ENCODE results near the gene SPRN.
"Not testable (repeated sequence)": the region's sequence is repeated elsewhere in the genome, so short reads cannot be mapped to it uniquely, and the experiment has no call there.

SPRN gene, protein sequence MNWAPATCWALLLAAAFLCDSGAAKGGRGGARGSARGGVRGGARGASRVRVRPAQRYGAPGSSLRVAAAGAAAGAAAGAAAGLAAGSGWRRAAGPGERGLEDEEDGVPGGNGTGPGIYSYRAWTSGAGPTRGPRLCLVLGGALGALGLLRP

DNA sequence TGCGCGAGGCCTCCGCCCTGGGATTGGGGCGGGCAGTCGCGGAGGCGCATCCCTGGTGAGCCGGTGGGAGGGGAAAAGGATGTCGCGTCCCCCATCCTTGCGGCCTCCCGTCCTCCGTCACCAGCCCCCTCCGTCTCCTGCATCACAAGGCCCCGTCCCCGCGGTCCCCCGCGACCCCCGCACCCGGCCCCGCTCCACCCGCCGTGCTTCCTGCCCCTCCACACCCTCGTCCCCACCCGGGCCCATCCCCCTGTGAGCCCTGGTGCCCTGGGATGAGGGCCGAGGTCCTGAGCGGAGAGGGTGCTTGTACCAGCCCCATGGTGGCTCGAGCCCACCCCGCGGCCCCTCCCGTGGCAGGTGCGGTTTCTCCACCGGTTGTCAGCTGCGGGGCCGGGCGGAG, at the start of gene SPRN:
TSS of gene SPRN (minus strand) at position 25 of the 400 bp plus-strand sequence. CDS start 944 bp downstream, outside the sequence.
- DNase-seq (ENCODE audit: low spot score); in situ Hi-C loops (cut with MboI; ENCODE audit: low pct_unique_long_range_greater_than_20kb, low sequenced_read_pairs, unreplicated experiment): not testable (repeated sequence)

DNA sequence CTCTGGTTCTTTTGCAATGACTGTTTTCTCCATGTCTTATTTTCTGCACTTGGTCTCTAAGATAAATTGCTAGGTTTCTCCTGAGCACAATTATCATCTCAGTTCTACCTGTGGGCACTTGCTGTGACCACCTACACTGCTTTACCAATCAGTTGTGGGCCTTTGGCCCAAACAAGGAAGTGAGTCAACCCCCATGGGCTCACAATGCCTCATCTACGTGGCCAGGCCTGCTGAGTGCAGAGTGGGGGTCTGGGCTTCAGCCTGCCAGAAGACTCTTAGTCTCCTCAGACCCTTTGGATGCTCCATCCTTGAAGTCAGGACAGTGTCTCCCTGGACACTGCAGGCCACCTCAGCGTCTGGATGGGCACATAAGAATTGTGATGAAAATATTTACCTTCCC, 49.6 kb upstream of the SPRN start:
- TF ChIP-seq, protein P1, sequence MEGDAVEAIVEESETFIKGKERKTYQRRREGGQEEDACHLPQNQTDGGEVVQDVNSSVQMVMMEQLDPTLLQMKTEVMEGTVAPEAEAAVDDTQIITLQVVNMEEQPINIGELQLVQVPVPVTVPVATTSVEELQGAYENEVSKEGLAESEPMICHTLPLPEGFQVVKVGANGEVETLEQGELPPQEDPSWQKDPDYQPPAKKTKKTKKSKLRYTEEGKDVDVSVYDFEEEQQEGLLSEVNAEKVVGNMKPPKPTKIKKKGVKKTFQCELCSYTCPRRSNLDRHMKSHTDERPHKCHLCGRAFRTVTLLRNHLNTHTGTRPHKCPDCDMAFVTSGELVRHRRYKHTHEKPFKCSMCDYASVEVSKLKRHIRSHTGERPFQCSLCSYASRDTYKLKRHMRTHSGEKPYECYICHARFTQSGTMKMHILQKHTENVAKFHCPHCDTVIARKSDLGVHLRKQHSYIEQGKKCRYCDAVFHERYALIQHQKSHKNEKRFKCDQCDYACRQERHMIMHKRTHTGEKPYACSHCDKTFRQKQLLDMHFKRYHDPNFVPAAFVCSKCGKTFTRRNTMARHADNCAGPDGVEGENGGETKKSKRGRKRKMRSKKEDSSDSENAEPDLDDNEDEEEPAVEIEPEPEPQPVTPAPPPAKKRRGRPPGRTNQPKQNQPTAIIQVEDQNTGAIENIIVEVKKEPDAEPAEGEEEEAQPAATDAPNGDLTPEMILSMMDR (IDR thresholded peaks at IDR 0.05; ENCODE audit: extremely low read depth, insufficient read depth, missing control alignments) = no peak
- no peak for DNase-seq (ENCODE audit: low spot score)
- in situ Hi-C loops (cut with MboI; ENCODE audit: low pct_unique_long_range_greater_than_20kb, low sequenced_read_pairs, unreplicated experiment) = no loop called here

DNA sequence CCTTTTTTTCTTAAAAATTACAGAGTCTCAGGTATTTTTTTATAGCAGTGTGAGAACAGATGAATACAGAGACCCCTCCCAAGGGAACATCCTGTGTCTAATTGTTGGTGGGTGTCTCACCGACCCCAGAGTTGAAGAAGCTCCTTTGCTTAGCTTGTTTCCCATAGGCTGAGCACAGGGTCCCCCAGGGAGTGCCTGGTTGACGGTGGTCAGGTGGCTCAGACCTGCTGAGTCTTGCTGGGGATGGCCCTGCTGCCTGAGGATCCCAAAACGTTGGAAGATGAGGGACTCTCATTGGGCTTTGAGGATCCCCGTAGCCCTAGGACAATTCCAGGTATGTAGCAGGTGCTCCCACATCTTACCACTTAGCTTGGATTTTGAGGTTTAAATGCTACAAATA, 48.8 kb upstream of the SPRN start:
- TF ChIP-seq, protein P1 (IDR thresholded peaks at IDR 0.05; ENCODE audit: extremely low read depth, insufficient read depth, missing control alignments) = no peak
- in situ Hi-C loops (cut with MboI; ENCODE audit: low pct_unique_long_range_greater_than_20kb, low sequenced_read_pairs, unreplicated experiment) = no loop called here
- no peak for DNase-seq (ENCODE audit: low spot score)

DNA sequence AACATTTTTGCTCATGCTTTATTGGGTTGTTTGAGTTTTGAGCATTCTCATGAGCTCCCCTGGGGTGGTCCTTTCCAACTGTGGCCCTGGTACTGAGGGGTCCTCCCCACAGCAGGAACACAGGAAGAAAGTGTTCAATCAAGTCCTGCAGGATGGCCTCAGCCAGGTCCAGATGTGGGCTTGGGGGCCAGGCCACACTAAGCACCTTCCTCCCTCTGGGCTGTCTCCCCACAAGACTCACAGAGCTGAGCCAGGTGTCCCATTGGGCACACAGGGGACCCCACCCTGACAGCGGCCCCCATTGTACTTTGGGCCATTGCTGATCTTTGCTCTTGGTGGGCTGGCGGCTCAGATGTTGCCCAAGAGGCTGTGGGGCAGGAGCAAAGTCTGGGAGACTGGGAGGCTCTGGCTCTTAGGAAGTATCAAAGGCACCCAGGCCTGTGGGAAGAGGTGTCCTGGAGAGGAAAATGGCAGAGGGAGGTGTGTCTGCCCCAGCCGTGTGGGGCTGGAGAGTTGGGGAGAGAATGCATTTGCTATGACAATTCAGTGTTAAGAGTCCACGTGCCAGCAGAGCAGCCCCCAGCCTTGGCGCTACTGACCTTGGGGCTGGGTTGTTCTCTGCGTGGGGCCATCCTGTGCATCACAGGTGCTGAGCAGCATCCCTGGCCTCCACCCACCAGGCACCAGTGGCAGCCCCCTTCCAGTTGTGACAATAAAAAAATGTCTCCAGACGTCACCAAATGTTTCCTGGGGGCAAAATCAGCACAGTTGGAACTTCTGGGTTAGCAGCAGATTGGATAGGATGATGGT, 47.1 kb upstream of the SPRN start:
- TF ChIP-seq, protein P1 (IDR thresholded peaks at IDR 0.05; ENCODE audit: extremely low read depth, insufficient read depth, missing control alignments) = no peak
- in situ Hi-C loops (cut with MboI; ENCODE audit: low pct_unique_long_range_greater_than_20kb, low sequenced_read_pairs, unreplicated experiment) = no loop called here
- no peak for DNase-seq (ENCODE audit: low spot score)

DNA sequence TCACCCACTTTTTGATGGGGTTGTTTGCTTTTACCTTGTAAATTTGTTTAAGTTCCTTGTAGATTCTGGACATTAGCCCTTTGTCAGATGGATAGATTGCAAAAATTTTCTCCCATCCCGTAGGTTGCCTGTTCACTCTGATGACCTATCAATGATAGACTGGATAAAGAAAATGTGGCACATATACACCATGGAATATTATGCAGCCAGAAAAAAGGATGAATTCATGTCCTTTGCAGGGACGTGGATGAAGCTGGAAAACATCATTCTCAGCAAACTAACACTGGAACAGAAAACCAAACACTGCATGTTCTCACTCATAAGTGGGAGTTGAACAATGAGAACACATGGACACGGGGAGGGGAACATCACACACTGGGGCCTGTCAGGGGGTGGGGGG, 44.8 kb upstream of the SPRN start:
- DNase-seq (ENCODE audit: low spot score); in situ Hi-C loops (cut with MboI; ENCODE audit: low pct_unique_long_range_greater_than_20kb, low sequenced_read_pairs, unreplicated experiment): not testable (repeated sequence)

DNA sequence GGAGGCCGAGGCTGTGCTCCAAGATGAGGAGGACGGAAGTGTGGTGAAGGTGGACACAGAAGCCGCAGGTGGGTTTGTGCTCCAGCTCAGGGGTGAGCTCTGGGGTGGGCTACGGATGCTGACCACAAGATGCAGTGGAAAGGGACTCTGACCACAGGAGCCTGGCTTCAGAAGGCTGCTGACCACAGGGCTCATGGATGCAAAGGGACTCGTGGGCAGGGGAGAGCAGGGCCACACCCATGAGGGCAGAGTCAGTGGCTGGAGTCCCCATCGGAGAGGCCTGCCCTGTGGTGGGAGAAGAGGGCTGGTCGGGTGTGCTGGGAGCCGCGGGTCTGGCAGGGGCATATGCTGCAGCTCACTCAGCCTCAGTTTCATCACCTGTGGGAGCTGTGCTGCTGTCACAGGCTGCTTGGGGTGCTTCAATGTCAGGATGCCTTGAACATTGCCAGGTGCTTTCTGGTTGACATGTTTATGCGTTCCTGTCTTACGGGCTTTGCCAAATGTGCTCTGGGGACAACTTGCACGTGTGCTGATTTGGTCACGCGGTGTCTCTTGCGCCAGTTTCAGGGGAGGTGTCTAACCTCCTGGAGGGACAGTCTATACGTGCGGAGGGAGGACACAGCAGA, 43.0 kb upstream of the SPRN start:
- in situ Hi-C loops (cut with MboI; ENCODE audit: low pct_unique_long_range_greater_than_20kb, low sequenced_read_pairs, unreplicated experiment) = no loop called here
- TF ChIP-seq, protein P1 (IDR thresholded peaks at IDR 0.05; ENCODE audit: extremely low read depth, insufficient read depth, missing control alignments) = no peak
- no peak for DNase-seq (ENCODE audit: low spot score)

DNA sequence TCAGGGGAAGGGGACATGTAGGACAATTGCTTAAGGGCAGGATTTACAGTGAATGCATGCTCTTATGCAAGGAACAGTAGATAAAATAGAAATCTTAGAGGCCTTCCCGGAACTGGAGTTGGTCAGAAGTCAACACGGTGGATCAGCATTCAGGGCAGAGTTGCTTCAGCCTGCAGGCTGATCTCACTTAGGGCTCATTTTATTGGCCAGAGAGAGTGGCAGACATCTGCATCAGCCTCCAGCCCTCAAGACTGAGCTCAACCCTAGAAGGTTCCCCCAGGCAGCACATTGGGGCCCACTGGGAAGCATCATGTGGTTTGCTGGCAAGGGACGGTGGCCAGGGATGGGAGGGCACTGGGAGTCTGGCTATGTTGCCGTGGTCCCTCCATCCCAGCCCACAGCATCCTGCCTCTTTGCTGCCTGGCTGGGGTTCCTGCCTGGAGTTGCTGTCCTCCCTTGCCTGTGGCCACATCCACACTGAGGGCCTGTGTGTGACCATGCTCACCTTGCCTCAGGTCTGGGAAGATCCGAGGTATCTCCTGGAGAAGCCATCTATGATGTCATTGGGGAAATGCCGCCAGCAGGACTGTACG, 42.4 kb upstream of the SPRN start:
- TF ChIP-seq, protein P1 (IDR thresholded peaks at IDR 0.05; ENCODE audit: extremely low read depth, insufficient read depth, missing control alignments) = no peak
- in situ Hi-C loops (cut with MboI; ENCODE audit: low pct_unique_long_range_greater_than_20kb, low sequenced_read_pairs, unreplicated experiment) = no loop called here
- DNase-seq (ENCODE audit: low spot score) = peak; percentile 13

Data from GM13977 (cell line).